Skeletal muscle satellite cell (primary cell): ENCODE measurements around the gene GASK1A.
"Not testable (repeated sequence)": the region's sequence is repeated elsewhere in the genome, so short reads cannot be mapped to it uniquely, and the experiment has no call there.

Source experiments
- H3K27me3 ChIP-seq: 2 replicates; pipeline ENCODE4 v1.7.0; 2013; ENCODE audit warnings: low read length; ENCODE audit not compliant: control insufficient read depth, insufficient read depth
- H3K36me3 ChIP-seq: 2 replicates; pipeline ENCODE4 v1.7.0; 2013; ENCODE audit warnings: mild to moderate bottlenecking, control low read depth, low read length; ENCODE audit not compliant: insufficient read depth
- H3K4me1 ChIP-seq: 2 replicates; pipeline ENCODE4 v1.7.0; 2013; ENCODE audit warnings: low read length; ENCODE audit not compliant: control insufficient read depth, insufficient read depth
- H3K4me2 ChIP-seq: 2 replicates; pipeline ENCODE4 v1.7.0; 2013; ENCODE audit warnings: mild to moderate bottlenecking, low read length
- H3K4me3 ChIP-seq: 2 replicates; pipeline ENCODE4 v1.7.0; 2013; ENCODE audit warnings: low read length
- H3K9ac ChIP-seq: 2 replicates; pipeline ENCODE4 v1.7.0; 2013; ENCODE audit warnings: mild to moderate bottlenecking, low read depth, low read length, moderate library complexity
- H3K9me3 ChIP-seq: replicated peaks from 2 replicates; pipeline ENCODE4 v1.7.0; 2013; ENCODE audit warnings: mild to moderate bottlenecking, control low read depth, low read length

Gene GASK1A

DNA sequence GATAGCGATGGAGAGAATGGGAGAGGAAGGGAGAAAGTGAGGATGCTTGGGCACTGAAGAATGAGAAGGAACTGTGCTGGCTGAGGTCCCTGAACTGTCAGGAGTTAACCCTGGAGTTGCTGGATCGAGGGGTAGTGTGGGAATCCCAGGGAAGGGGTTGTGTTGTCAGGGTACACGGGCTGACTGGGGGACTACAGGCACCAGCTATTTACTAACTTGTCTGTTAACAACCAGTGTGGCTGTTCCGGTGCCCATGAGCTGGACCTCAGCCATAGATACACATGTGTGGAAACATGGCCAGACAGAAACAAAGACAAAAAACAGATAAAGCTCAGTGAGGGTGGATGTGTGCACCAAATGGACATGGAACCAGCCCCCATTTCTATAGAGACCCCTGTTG is 55.1 kb downstream of the GASK1A start:
- Histone ChIP-seq H3K4me2 (no peak overlapping the region), H3K9me3 (no peaks in the 10 kb centered on the region), H3K9ac (no peak overlapping the region), H3K4me3 (no peak overlapping the region), H3K27me3 (peaks cover 7% of the 10 kb centered on the region), H3K36me3 (no peaks in the 10 kb centered on the region), H3K4me1 (no peaks in the 10 kb centered on the region)

DNA sequence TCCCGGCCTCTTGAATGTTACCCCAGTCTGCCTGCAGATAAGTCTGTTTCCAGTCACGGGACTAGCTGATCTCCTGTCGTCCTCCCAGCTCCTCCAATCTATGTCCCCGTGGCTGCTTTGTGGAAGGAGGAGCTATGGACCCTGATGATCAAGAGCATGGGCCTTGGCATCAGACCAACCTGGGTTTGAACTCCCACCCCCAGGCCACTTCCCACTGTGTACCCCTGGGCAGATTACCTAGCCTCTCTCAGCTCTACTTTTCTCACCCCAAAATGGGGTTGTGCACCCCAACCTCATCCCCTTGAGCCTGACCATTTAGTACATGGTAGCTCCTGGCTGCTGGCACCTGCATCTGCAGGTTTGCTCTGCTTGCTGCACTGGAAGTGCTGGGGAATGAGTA is 55.8 kb downstream of the GASK1A start:
- Histone ChIP-seq H3K9ac (no peak overlapping the region), H3K27me3 (peaks cover 7% of the 10 kb centered on the region), H3K9me3 (no peaks in the 10 kb centered on the region), H3K4me2 (no peak overlapping the region), H3K36me3 (no peaks in the 10 kb centered on the region), H3K4me3 (no peak overlapping the region), H3K4me1 (no peaks in the 10 kb centered on the region)

DNA sequence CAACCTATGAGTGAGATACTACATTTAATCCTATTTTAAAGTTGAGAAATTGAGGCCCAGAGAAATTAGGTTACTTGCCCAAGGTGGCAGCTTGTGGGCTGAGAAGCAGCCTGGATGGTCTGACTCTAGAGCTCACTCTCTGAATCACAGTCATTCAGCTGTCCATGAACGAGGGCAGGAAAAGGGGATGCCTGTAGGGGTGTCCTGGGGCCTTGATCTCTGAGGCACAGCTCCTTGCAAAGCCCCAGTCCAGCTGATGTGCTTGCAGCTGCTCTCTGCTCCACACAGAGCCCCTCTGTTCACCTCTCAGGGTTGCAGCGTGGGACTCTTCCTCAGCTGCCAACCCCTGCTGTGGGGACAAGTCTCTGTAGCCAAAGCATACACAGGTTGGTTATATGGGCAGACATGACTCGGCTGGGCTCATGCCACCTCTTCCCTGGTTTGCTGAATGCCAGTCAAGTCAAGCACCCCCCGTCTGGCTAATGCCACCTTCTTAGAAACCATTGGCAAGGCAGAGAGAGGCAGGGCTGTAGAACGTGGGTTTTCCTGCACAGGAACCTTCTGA is 56.8 kb downstream of the GASK1A start:
- no peaks in the 10 kb centered on the region for H3K36me3 ChIP-seq
- no peak overlapping the region for H3K4me2 ChIP-seq
- H3K9ac ChIP-seq: no peak overlapping the region
- H3K4me3 ChIP-seq: no peak overlapping the region
- H3K9me3 ChIP-seq: no peaks in the 10 kb centered on the region
- peaks cover 7% of the 10 kb centered on the region for H3K27me3 ChIP-seq
- H3K4me1 ChIP-seq: no peaks in the 10 kb centered on the region

DNA sequence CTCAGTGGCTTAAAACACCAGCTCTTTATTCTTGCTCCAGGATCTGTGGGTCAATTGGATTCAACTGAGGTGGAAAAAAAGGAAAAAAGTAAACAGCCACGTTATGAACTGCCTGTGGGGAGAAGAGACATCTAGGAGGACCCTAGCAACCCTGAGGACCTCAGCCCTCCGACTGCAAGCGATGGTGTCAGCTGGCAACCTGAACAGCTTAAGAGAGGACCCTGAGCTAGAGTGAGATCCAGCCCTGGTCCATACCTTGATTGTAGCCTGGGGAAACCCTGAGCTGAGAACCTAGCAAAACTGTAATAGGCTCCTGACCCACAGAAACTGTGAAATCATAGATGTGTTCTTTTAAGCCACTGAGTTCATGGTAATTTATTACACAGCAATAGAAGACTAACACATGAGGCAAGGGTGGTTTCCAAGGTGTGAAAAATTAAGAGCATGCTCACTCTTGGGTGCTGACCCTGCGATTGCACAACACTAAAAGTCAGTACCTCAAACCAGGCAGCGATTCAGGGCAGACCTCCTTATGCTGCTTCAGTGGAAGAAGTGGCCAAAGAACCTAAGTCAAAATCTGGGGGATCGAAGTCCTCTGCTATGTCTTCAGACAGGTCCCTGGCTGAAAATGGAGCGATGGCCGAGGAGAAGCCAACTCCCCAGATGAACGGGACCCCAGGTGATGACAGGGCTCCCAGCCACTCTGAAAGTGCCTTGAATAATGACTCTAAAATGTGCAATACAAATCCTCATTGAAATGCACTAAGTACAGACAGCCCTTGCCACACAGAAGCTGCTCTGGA is 57.7 kb downstream of the GASK1A start:
- no peak overlapping the region for H3K4me3 ChIP-seq
- no peak overlapping the region for H3K4me2 ChIP-seq
- H3K9ac ChIP-seq: no peak overlapping the region
- H3K9me3 ChIP-seq: no peaks in the 10 kb centered on the region
- peaks cover 3% of the 10 kb centered on the region for H3K27me3 ChIP-seq
- H3K4me1 ChIP-seq: no peaks in the 10 kb centered on the region
- H3K36me3 ChIP-seq: no peaks in the 10 kb centered on the region

DNA sequence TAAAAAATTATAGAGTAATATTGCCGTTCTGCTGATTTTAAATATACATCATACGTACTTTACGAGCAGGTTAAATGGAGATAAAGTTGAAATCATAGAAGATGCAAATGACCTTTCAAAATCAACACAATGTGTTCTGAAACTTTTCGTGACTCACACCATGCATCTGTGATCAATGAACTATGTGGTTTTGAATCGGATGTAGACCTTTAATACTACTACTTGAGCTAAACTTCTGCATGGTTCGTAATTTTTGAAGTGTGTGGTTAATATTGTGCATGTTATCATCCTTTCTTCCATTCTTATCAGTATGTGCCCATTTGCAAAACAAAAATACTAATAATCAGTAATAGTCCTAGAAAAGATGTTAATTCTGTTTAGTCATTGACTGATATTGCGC is 58.9 kb downstream of the GASK1A start:
- no peak overlapping the region for H3K9ac ChIP-seq
- H3K36me3 ChIP-seq: no peaks in the 10 kb centered on the region
- H3K4me3 ChIP-seq: no peak overlapping the region
- H3K27me3 ChIP-seq: peaks cover 3% of the 10 kb centered on the region
- H3K4me2 ChIP-seq: no peak overlapping the region
- H3K9me3 ChIP-seq: no peaks in the 10 kb centered on the region
- no peaks in the 10 kb centered on the region for H3K4me1 ChIP-seq

DNA sequence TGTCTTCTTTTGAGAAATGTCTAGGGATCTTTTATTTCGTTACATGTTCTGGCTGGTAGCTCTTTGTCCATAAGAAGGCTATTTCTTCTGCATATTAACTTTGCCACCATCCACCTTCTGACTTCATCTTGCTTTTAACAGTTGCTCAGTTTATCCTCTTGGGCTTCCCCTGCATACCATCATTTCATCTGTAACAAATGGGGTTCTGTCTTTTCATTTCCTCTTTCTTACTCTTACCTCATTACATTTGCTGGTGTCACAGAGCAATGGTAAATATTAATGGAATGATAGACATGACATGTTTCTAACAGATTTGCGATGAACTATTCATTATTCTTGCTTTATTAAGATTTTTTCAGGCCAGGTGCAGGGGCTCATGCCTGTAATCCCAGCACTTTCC is 62.4 kb downstream of the GASK1A start:
- Histone ChIP-seq H3K36me3 (no peaks in the 10 kb centered on the region), H3K9me3 (no peaks in the 10 kb centered on the region)

DNA sequence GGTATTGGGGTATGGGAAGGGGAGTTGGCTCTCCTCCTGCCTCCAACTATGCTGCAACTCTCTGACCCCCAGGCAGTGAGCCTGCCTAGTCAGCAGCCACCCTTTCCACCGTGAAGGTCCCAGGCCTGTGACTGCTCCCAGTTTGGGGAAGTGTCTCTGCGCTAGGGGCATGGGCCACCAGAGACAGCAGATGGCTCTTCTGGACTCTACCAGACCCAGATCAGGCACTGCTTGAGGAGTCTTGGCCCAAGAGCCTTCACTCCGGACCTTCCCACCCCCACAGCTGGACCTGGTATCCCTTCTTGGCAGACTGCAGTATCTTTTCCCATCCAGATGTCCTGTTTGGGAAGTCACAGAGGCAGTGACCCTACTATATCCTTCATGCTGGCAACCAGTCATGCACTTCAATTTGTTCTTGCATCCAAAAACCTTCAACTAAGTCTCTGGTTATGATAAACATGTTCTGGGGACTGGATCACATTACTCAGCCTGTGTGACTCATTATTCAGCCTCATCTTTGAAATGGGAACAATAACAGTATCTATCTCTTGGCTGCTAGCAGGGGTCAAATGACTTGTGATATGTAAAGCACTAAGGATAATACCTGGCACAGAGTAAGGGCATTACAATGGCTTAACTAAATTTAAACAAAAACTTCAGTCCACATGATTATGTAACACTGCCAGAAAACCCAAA is 64.1 kb downstream of the GASK1A start:
- H3K9me3 ChIP-seq: no peaks in the 10 kb centered on the region
- no peaks in the 10 kb centered on the region for H3K36me3 ChIP-seq
- no peak overlapping the region for H3K9ac ChIP-seq
- no peaks in the 10 kb centered on the region for H3K27me3 ChIP-seq
- H3K4me3 ChIP-seq: no peak overlapping the region
- no peaks in the 10 kb centered on the region for H3K4me1 ChIP-seq
- no peak overlapping the region for H3K4me2 ChIP-seq

More for the DNA sequence above, 62.4 kb downstream of the GASK1A start:
- no peak overlapping the region for H3K4me2 ChIP-seq
- H3K4me1 ChIP-seq: no peaks in the 10 kb centered on the region
- H3K9ac ChIP-seq: no peak overlapping the region
- H3K4me3 ChIP-seq: no peak overlapping the region
- H3K27me3 ChIP-seq: peaks cover 3% of the 10 kb centered on the region

DNA sequence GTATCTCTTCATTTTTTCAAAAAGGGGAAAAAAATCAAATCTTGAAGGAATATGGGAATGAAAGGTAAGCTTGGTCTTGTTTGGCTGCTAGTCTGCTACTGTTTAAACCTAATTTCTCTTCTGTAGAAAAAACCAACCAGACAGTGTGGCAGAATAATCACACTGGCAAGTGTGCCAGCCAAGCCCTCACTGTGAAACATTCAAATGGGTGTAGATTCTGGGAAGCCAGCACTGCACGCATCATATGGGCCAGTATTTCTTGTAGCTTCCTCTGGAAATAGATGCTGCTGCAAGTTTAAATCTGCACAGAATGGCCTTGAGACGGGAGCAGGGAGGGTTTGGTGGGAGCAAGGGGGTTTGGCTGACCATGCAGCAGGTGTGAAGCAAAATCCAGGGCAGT is 64.7 kb downstream of the GASK1A start:
- Histone ChIP-seq H3K36me3 (no peaks in the 10 kb centered on the region), H3K27me3 (no peaks in the 10 kb centered on the region), H3K9me3 (no peaks in the 10 kb centered on the region), H3K4me1 (no peaks in the 10 kb centered on the region), H3K4me3 (no peak overlapping the region), H3K4me2 (no peak overlapping the region), H3K9ac (no peak overlapping the region)

DNA sequence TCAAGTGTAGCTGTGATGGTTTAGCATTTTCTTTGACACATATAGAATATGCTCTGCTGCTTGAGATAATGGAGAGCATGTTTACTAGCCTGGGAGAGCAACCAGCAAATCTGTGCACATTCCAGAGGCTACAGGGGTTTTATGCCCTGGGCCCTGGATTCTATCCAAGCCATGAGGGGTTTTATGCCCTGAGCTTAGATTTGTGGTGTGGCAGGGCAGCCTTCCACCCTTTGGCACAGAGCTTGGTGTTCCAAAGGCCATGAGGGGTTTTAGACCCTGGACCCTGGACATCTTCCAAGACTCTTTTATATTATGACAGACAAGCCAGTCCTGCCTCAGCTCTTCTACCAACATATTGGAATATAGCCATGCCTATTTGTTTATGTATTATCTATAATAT is 66.0 kb downstream of the GASK1A start:
- not testable (repeated sequence) for H3K4me2 ChIP-seq, H3K9ac ChIP-seq, H3K27me3 ChIP-seq, H3K4me1 ChIP-seq, H3K9me3 ChIP-seq, H3K4me3 ChIP-seq, H3K36me3 ChIP-seq

DNA sequence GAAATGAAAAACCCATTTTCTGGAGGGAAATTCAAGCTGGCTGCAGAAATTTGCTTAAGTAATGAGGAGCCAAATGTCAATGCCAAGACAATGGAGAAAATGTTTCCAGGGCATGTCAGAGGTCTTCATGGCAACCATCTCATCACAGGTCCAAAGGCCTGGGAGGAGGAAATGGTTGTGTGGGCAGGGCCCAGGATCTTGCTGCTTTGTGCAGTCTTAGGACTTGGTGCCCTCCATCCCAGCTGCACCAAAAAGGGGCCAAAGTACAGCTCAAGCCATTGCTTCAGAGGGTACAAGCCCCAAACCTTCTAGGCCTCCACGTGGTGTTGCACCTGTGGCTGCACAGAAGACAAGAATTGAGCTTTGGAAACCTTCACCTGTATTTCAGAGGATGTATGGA is 67.5 kb downstream of the GASK1A start:
- Histone ChIP-seq H3K4me3 (no peak overlapping the region), H3K36me3 (no peaks in the 10 kb centered on the region), H3K9me3 (no peaks in the 10 kb centered on the region), H3K4me1 (no peaks in the 10 kb centered on the region), H3K4me2 (no peak overlapping the region), H3K27me3 (peaks cover 3% of the 10 kb centered on the region), H3K9ac (no peak overlapping the region)

DNA sequence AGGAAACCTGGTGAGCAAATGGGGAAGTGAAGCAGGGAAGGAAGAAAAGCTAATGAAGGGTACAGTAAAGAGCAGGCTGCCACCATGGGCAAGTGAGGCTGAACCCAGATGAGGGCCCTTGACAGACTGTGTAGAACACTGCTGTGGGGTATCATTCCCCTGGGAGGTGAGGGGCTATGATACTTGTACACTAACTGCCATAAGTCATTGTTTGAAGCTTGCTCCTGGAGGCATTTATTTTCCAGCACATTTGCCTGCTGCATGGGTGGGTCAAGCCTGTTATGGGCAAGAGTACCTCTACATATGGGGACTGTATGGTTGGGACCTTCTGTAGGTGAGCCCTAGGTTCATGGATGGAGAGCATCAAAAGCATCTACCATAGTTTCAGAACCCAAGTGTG is 69.4 kb downstream of the GASK1A start:
- Histone ChIP-seq H3K9ac (no peak overlapping the region), H3K27me3 (peaks cover 10% of the 10 kb centered on the region), H3K9me3 (no peaks in the 10 kb centered on the region), H3K4me3 (no peak overlapping the region), H3K36me3 (no peaks in the 10 kb centered on the region), H3K4me1 (no peaks in the 10 kb centered on the region), H3K4me2 (no peak overlapping the region)
